Effector CD4-positive, alpha-beta T cell (primary cell): ENCODE data around the gene EPS8L2.

Experiments used
- DNase-seq: peaks from one replicate; pipeline ENCODE4 v3.0.0-alpha.2; 2020

EPS8L2 gene

DNA sequence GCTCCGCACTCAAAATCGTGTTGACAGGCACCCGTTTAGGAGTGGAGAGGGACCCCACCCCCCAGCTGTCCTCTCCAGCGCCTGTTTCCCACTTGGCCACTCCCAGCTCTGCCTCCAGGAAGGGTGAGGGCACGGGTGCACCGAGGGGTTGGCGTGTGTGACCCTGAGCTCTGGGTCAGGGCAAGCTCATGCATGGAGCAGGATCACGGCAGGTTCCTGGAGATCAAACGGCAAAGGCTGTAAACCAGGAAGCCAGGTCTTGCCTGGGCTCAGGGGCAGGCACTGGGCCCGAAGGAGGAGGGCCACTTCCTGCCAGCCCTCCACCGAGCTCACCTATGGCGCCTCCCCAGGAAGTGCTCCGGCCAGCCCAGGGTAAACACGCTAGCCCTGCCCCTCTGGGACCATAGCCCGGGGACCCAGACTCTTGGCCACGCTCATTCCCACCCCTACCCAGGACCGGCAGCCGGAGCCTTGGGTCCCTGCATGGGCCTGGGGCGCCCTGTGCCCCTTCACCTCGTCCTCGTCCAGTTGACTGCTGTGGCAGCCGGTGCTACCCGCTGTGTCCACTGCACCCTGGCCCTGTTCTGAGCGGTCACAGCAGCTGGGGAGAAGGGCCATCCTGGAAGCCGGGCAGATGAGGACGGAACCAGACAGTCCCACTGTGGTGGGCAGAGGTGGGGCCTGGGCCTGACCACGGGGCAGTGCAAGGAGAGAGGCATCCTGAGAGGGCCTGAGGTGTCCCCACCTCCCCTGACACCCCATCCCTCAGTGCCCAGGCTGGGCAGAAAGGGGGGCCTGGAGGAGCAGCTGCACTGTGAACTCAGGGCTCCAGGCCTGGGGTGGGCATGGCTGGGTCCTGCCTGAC is 1.0 kb upstream of the EPS8L2 start:
- DNase-seq, result no peak

DNA sequence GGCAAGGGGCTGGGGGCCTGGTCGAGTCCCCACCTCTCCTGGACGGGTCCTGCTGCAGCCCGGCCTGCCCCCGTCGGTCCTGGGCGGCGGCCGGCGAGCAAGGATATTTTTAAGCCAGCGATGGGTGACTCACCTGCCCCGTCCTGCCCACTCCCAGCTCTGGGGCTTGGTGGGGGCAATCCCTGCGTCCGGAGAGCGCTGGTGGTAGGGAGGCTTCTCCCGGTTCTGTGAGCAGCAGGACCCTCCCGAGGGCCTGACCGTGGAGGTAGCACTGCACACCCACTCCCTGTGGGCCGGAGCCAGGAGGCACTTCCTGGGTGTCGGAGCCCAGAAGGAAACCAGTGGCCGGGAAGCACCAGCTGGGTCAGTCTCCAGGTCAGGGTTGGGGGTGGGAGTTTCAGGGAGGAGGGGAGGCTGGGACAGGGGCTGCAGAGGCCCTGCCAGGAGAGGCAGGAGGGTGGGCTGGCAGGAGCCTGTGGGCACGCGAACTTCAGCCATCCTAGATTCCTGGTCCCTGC is 467 bp downstream of the EPS8L2 start:
- no peak for DNase-seq

DNA sequence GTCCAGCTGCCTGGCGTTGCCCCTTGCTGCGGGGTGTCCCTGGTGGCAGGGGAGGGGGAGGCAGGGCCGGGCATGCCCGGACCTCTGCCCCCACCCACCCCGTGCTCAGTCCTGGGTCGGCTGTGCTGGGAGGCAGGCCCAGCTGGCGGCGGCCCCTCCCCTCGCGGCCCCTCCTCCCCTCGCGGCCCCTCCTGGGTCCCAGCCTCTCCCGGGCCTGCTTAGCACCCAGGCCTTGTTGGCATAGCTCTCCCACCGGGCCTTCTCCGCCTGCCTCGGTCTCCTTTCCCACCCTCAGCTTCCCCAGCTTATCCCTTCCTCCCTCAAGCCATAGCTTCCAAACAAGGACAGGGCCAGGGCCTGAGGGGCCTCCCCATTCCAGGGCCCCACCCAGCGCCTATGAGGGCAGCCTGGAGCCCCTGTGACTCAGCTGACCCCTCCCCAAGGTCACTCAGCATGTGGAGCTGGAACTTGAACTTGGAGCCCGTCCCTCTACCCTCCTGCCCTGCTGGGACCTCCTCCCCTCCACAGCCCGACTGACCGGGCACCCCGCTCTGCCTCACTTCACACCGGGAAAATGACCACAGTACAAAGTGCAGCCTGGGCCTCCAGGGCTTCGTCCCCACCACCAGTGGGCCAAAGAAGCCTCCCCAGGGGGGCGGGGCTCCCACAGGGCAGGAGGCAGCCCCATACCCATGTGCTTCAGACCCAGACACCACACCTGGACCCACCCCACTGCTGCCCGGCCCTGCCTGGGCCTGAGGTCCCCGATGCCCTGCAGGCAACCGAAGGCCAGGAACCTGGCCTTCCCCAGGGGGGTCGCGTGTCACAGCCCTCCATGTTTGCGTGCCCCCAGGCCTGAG is 1.2 kb downstream of the EPS8L2 start:
- DNase-seq, result no peak

DNA sequence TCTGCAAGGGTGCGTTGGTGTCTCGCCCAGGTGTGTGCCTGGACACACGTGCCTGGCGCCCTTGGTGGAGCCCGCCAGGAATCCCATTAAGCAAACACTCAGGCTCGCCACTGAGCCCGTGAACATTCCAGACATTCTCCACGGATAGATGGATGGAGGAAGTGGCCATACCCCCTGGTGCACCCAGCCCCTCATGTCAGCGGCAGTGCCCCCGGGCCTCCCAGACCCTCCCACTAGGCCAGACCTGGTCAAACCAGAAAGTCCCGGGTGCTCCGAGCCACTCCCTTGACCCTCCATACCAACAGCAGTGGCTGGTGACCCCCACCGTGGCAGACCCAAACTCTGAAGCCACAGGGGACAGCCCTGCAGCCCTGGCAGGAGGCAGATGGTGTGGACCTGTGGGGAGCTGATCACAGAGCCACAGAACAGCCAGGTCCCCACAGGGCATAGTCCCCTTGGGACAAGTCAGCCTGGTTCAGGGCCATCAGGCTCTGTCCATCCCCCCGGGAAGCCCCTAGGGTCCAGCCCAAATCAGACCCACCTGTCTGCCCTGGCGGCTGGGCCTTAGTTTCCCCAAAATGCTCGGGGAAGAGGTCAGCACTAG is 1.9 kb downstream of the EPS8L2 start:
- DNase-seq, result no peak

DNA sequence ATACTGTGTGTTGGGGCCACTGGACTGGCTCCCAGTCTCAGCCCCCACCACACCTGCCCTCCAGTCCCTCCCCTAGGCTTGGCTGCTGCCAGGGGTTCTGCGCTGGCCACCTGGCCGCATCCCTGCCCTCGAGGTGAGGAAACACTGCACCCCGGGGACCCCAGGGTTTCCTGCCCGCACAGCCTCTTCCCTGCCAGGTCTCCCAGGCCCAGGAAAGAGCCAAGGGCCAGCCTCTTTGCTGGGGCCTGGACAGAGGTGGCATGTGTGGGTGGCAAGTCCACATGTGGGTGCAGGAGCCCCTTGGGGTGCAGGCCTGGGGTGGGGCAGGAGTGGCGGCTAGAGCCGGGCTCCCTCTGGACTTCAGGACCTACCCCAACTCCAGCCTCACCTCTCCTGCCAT is 2.5 kb downstream of the EPS8L2 start:
- no peak for DNase-seq

DNA sequence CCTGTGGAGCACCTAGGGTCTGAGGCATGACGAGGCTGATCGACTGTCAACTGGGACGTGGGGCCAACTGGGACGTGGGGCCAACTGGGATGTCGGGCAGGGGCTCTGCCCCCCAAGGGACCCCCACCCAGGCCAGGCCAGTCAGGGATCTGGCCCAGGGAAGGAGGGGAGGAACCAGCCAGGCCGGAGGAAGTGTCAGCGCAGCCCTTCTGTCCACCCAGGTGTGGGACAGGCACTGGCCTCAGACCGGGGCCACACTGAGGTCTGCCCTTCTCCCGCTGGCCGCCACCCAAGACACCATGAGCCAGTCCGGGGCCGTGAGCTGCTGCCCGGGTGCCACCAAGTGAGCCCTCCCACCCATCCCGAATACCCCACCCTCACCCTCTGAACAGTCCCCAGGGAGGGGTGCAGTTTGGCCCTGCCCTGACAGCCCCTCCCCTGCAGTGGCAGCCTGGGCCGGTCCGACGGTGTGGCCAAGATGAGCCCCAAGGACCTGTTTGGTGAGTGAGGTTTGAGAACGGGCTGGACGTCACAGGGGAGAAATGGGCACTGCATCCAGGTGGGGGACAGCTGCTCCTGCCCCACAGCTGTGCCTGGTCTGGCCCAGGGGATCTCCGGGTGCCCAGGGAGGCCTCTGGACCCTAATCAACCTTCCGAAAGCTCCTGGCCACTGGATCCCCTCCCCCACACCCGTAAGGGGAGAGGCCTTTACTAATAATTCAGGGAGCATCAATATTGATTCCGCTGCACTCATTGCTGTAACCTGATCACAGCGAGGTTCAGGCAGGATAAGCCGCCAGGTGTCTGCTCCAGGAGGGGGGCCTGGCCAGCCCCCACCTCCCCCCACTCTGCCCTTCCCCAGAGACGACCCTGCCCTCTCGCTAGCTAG is 3.3 kb downstream of the EPS8L2 start:
- no peak for DNase-seq

DNA sequence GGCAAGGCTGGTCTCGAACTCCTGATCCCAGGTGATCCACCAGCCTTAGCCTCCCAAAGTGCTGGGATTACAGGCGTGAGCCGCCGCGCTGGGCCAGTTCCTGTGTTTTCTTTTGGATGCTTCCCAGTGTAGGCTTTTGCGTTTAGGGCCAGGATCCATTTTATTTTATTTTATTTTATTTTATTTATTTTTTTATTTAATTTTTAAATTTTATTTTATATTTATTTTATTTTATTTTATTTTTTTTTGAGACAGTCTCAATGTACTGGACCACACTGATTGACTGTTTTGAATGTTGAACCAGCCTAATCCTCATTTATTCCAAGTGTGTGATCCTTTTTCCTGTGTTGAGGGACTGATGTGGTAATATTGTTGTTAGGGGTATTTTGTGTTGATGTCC is 8.4 kb downstream of the EPS8L2 start:
- DNase-seq, result no peak

DNA sequence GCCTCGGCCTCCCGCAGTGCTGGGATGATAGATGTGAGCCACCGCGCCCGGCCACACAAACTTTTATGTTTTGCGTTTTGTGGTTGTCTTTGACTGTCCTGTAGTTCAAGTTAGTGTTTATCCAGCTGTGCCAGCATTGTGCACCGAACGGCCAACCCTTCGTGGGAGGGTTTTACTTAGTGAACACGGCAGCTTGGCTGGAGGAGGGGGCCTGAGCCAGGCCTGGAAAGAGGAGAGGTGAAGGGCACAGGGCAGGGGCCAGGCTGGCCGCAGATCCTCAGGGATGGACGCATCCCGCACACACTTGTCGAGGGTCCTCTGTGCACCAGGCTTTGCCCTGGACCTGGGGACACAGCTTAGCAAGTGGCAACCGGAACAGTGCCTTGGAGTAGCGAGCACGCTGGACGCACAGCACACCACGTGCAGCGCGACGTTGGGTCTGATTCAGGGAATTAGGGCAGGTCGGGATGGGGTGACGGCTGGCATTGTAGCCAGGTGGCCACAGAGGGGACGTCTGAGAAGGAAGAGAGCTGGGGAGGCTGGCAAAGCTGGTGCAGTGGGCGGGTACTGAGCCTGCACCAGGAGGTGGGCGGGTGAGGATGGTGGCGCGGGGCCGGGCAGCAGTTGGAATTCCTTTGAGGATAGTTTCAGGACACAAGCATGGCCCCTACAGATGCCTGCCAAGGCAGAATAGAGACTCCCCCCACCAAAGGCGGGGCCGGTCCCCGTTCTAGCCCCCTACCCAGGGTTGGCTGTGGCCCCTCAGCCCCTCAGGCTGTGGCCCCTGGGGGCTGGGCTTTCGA is 13.4 kb downstream of the EPS8L2 start:
- no peak for DNase-seq

DNA sequence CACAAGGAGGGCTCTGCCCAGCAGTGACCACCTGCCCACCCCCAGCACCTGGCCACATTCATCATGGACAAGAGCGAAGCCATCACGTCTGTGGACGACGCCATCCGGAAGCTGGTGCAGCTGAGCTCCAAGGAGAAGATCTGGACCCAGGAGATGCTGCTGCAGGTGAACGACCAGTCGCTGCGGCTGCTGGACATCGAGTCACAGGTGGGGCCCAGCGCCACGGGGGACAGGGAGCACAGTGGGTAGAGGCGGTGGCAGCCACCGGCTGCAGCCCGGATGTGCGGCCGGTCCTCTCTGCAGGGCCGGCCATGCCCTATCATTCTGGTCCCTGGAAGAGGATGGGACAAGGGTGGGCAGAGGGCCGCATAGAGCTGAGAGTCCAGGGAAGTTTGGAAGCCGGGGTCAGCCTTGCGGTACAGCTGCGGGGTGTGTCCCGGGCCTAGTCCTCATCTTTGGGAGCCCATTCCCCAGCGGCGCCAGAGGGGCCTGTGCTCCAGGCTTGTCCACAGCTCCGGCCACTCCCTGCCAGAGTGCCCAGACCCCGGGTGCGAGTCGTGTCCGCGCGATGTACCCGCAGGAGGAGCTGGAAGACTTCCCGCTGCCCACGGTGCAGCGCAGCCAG is 14.1 kb downstream of the EPS8L2 start:
- DNase-seq, result no peak

DNA sequence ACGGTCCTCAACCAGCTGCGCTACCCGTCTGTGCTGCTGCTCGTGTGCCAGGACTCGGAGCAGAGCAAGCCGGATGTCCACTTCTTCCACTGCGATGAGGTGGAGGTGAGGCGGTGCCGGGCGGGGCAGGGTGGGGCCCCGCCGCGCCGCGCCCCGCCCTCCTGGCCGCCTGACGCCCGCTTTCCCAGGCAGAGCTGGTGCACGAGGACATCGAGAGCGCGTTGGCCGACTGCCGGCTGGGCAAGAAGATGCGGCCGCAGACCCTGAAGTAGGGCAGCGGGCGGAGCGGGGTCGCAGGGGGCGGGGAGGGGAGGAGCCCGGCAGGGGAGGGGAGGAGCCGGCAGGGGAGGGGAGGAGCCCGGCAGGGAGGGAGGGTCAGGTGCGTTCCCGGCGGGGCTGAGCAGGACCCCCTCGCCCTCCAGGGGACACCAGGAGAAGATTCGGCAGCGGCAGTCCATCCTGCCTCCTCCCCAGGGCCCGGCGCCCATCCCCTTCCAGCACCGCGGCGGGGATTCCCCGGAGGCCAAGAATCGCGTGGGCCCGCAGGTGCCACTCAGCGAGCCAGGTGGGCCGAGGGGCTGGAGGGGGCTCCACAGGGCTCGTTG is 14.7 kb downstream of the EPS8L2 start:
- DNase-seq, result peak; percentile 57

DNA sequence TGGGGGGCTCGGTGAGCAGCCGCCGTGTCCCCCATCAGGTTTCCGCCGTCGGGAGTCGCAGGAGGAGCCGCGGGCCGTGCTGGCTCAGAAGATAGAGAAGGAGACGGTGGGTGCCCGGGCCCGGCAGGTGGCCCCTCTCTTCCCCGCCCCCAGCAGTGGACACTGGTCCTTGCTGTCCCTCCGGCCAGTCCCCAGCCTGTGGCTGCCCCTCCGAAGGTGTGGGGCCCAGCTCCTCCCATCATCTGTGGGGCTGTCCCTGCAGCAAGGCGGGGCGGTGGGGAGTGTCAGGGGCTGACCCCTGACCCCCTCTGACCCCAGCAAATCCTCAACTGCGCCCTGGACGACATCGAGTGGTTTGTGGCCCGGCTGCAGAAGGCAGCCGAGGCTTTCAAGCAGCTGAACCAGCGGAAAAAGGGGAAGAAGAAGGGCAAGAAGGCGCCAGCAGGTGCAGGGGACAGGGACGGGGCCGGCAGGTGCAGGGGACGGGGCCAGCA is 15.3 kb downstream of the EPS8L2 start:
- no peak for DNase-seq

DNA sequence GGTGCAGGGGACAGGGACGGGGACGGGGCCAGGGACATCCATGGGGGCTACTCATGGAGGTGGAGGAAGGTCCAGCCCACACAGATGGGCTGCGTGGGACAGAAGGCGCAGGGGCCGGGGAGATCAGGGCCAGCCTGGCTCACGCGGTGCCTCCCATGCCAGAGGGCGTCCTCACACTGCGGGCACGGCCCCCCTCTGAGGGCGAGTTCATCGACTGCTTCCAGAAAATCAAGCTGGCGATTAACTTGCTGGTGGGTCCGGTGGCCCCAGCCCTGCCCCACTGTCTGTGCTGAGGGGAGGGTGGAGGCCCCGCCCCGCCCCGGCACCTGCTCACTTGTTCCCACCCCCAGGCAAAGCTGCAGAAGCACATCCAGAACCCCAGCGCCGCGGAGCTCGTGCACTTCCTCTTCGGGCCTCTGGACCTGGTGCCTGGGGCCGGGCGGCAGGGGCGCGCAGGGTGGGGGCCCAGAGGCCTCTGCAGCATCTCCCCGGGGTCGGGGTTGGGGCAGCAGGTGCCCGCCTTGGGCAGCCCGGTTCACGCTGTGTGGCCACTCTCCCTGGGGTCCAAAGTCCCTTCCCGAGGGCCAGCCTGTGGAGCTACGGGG is 15.8 kb downstream of the EPS8L2 start:
- DNase-seq, result peak; percentile 42

DNA sequence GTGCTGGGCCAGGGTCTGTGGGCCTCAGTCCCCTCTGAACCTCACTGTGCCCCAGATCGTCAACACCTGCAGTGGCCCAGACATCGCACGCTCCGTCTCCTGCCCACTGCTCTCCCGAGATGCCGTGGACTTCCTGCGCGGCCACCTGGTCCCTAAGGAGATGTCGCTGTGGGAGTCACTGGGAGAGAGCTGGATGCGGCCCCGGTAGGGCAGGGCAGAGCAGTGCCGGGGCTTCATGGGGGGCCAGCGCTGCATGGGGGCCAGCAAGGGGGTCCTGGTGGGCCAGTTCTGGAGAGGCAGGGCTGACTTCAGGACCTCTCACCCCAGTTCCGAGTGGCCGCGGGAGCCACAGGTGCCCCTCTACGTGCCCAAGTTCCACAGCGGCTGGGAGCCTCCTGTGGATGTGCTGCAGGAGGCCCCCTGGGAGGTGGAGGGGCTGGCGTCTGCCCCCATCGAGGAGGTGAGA is 16.3 kb downstream of the EPS8L2 start:
- no peak for DNase-seq

DNA sequence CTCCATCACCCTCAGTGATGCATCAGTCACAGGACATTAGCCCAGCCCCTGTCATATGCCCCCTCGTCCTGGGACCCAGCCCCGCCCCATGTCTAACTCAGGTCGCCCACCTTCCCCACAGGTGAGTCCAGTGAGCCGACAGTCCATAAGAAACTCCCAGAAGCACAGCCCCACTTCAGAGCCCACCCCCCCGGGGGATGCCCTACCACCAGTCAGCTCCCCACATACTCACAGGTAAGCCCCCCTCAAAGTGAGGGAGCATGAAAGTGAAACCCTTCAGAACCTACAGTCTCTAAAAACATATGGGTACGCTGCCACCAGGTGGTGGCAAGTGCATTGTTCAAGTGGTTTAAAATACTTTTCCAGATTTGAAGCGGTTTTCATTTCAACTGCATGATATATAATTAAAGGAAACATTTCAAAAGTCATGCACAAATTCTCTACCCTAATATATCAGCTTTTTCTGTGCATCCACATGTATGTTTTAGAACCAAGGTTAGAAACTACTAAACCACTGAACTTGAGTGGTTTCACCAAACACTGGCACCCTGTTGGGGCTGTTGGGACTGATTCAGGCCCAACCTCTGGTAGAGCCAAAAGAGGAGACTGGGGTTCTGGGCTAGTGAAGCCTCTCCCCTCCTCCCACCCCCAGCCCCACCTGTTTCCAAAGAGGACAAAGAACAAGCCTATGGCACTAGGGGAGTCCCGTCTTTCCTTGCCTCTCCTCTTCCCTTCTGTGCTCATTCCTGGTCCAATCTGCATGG is 17.3 kb downstream of the EPS8L2 start:
- DNase-seq, result peak; percentile 39

DNA sequence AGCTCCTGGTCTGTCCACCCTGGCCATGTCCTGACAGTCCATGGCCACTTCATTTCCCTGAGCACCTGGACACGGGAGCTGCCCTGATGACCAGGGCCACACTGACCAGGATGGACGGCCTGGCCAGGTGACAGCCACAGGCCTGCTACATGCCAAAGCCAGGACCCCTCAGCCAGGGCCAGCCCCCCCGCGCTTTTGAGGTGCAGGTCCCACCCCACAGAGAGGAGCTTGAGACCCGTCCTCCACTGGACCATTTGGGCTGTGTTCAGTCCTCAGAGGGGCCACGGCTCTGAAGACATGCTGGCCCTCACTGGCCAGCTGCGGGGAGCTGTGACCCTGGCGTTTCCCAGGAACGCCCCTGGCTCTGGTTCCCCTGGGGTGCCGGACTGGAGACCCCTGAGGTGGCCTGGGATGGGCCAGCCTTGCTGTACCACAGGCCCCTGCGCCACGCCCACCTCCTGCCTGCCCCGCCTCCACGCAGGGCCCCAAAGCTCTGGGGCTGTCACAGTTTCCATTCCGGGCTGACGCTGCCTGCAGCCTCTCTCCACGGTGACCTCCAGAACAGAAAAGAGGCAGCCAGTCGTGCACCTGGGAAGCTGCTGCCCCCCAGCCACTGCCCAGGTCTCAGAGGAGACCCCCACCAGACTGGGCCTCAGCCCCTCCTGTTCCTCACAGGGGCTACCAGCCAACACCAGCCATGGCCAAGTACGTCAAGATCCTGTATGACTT is 18.2 kb downstream of the EPS8L2 start:
- DNase-seq, result no peak

DNA sequence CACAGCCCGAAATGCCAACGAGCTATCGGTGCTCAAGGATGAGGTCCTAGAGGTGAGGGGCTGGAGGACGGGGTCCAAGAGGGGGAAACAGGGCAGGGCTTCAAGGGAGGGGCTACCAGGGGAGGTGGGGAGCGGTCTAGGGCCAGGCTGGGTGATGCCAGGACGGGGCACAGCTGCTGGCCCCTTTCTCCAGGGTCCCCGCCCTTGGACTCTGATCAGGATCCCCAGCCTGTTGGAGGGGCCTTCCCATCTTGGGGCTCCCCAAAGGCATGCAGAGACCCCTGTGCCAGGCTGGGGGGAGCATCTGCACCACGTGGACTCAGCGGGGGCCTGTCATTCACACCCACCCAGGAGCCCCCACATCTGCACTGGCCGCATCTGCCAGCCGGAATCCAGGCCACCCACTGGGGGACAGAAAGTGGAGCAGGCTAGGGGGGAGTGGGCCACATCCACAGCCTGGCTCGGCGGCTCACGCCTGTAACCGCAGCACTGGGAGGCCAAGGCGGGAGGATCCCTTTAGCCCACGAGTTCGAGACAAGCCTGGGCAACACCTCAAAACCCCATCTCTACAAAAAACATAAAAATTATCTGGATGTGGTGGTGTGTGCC is 18.9 kb downstream of the EPS8L2 start:
- no peak for DNase-seq

DNA sequence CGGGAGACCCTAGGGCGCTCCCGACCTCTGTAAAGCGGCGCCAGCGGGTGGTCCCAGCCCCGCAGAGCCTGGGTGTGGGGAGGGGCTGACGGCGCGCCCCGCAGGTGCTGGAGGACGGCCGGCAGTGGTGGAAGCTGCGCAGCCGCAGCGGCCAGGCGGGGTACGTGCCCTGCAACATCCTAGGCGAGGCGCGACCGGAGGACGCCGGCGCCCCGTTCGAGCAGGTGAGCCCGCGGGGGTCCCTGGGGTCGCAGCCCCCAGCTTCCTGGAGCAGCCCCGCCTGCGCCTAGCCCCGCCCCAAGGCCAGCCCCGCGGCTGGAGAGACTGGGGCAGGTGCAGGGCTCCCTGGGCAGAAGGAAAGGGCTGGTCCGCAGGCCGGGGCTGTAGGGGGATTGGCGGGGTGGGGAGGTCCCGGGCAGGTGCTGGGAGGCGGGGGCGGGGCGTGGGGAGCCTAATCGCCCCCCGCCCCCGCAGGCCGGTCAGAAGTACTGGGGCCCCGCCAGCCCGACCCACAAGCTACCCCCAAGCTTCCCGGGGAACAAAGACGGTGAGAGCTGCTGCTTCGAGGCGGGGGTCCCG is 19.7 kb downstream of the EPS8L2 start:
- no peak for DNase-seq
